ENCODE measurements around the gene IL17RE. TPM values are rescaled to one million over a fixed set of nuclear protein-coding genes. Genes with fewer than 3 reads are reported as not detected.

The IL17RE gene
- total and polyA plus RNA-seq, 5 donors from 2014 or later: 0.31 to 4.3 (median 0.33) TPM; not detected in 1

DNA sequence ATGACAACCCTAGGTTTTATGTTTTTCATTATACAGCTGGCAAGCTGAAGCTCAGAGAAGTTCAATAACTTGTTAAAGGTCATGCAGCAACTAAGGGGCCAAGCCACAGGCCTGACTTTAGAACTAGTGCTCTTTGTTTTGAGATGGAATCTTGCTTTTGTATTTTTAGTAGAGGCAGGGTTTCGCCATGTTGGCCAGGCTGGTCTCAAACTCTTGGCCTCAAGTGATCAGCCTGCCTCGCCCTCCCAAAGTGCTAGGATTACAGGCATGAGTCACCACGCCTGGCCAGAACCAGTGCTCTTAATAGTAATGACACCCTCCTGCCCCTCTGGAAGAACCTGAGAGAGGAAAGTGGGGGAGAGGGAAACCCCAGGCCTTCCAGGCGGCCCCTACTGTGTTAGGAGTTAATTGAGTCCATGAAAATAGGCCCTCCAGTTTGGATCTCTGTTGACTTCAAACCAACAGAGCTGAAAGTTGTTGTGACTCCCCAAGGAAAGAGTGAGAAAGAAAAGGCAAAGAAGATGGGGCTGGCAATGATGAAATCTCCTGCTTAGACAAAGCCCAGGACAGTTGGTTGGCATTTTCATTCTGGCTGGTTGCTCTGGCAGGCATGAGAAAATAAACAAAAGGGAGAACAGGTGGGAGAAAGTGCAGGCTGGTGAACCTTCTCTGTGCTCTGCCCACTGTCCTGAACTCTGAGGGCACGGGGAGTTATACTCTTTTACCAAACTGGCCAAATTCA lies 53.1 kb downstream of the IL17RE start:
- H3K4me3 Mint-ChIP-seq: peak overlapping the region in 1 of 4 donors; percentile 55
- H3K4me1 Mint-ChIP-seq: peaks cover 0 to 17% (median 8%) of the 10 kb centered on the region in 4 donors
- H3K36me3 Mint-ChIP-seq: peaks cover 2% of the 10 kb centered on the region
- H3K4me1 ChIP-seq (ENCODE audit: control insufficient read depth, insufficient read depth, low read length, poor library complexity, severe bottlenecking): peaks cover 12% of the 10 kb centered on the region
- no peak overlapping the region for H3K27ac ChIP-seq (ENCODE audit: insufficient read depth, low read length, poor library complexity, severe bottlenecking)
- no peaks in the 10 kb centered on the region for H3K36me3 ChIP-seq (ENCODE audit: control insufficient read depth, insufficient read depth, low read length)
- no peak for ATAC-seq (ENCODE audit: low read depth in 2 of 2)
- H3K27ac Mint-ChIP-seq: peak overlapping the region in 1 of 3 donors; percentile 55
- H3K4me3 ChIP-seq (ENCODE audit: low read depth, low read length): no peak overlapping the region
- no peaks in the 10 kb centered on the region for H3K27me3 Mint-ChIP-seq
- H3K9me3 Mint-ChIP-seq: no peaks in the 10 kb centered on the region
- DNase-seq: no peak
- no peaks in the 10 kb centered on the region for H3K9me3 ChIP-seq (ENCODE audit: control insufficient read depth in 2 of 2, low read length in 2 of 2)
- no peaks in the 10 kb centered on the region for H3K27me3 ChIP-seq (ENCODE audit: control insufficient read depth, insufficient read depth, low read length)

DNA sequence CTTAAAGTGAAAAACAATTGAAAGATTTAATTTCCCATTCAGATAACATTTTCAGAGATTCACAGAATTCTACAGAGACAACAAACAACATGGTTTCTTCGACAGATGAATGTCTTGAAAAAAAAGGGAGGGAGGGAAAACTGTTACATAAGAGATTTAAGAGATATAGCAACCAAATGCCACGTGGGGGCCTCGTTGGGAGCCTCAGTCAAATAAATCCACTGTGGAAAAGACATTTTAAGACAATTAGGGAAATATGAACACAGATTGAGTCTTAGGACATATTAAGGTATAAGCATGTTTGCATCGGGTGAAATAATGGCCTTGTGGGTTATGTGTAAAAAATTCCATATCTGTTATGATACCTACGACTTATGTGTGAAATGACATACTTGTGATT lies 54.6 kb downstream of the IL17RE start:
- ATAC-seq (ENCODE audit: low read depth in 2 of 2): no peak
- Mint-ChIP-seq H3K36me3 (peaks cover 8% of the 10 kb centered on the region), H3K9me3 (no peaks in the 10 kb centered on the region), H3K4me1 (peaks cover 0 to 6% (median 5%) of the 10 kb centered on the region in 4 donors), H3K27ac (peak overlapping the region in 1 of 3 donors; percentile 8), H3K27me3 (no peaks in the 10 kb centered on the region), H3K4me3 (no peak overlapping the region)
- Histone ChIP-seq H3K27ac (ENCODE audit: insufficient read depth, low read length, poor library complexity, severe bottlenecking) (no peak overlapping the region), H3K4me1 (ENCODE audit: control insufficient read depth, insufficient read depth, low read length, poor library complexity, severe bottlenecking) (no peaks in the 10 kb centered on the region), H3K4me3 (ENCODE audit: low read depth, low read length) (no peak overlapping the region), H3K9me3 (ENCODE audit: control insufficient read depth in 2 of 2, low read length in 2 of 2) (no peaks in the 10 kb centered on the region), H3K27me3 (ENCODE audit: control insufficient read depth, insufficient read depth, low read length) (no peaks in the 10 kb centered on the region), H3K36me3 (ENCODE audit: control insufficient read depth, insufficient read depth, low read length) (peaks cover 3% of the 10 kb centered on the region)
- DNase-seq: no peak

DNA sequence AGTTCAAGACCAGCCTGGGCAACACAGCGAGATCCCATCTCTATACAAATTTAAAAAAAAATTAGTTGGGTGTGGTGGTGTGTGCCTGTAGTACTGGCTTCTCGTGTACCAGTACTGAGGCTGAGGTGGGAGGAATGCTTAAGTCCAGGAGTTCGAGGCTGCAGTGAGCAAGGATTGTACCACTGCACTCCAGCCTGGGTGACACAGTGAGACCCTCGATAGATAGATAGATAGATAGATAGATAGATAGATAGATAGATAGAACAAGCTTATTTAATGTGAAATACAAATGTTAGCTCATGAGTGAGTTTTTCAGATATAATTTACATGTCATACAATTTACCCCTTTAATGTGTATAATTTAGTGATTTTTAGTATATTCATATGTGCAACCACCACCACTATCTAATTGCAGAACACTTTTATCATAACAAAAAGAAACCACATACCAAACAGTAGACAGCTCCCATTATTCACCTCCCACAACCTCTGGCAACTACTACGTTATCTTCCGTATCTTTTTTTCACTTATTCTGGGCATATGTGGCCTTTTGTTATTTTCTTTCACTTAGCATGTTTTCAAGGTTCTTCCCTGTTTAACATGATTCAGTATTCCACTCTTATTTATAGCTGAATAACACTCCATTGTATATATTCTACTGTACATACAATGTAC lies 62.7 kb downstream of the IL17RE start:
- Mint-ChIP-seq H3K9me3 (peaks cover 0 to 1% (median 0%) of the 10 kb centered on the region in 7 donors), H3K36me3 (peaks cover 45% of the 10 kb centered on the region), H3K27me3 (no peaks in the 10 kb centered on the region), H3K4me3 (no peak overlapping the region), H3K27ac (no peak overlapping the region), H3K4me1 (no peaks in the 10 kb centered on the region)
- DNase-seq (no peak), ATAC-seq (ENCODE audit: low read depth in 2 of 2) (no peak)
- H3K4me1 ChIP-seq (ENCODE audit: control insufficient read depth, insufficient read depth, low read length, poor library complexity, severe bottlenecking): no peaks in the 10 kb centered on the region
- peaks cover 52% of the 10 kb centered on the region for H3K36me3 ChIP-seq (ENCODE audit: control insufficient read depth, insufficient read depth, low read length)
- H3K4me3 ChIP-seq (ENCODE audit: low read depth, low read length): no peak overlapping the region
- no peak overlapping the region for H3K27ac ChIP-seq (ENCODE audit: insufficient read depth, low read length, poor library complexity, severe bottlenecking)
- H3K27me3 ChIP-seq (ENCODE audit: control insufficient read depth, insufficient read depth, low read length): no peaks in the 10 kb centered on the region
- H3K9me3 ChIP-seq (ENCODE audit: control insufficient read depth in 2 of 2, low read length in 2 of 2): no peaks in the 10 kb centered on the region

Other genes with a start within 250 kb of the IL17RE start
- gene CPNE9, start 199.0 kb upstream of the IL17RE start, total RNA-seq: not detected
- gene CPNE9, start 199.0 kb upstream of the IL17RE start, polyA plus RNA-seq: not detected
- gene BRPF1, start 171.1 kb upstream of the IL17RE start, total RNA-seq: 41.2 TPM
- 10 to 100 TPM in 2 of 4 donors, 1 to 10 TPM in 2; 6.7 to 12.1 (median 9.2) TPM for gene BRPF1, start 171.1 kb upstream of the IL17RE start, polyA plus RNA-seq
- gene OGG1, start 152.9 kb upstream of the IL17RE start, total RNA-seq: 26.3 TPM
- gene OGG1, start 152.9 kb upstream of the IL17RE start, polyA plus RNA-seq: 10 to 100 TPM; 21.8 to 30.2 (median 26.7) TPM
- gene CAMK1, start 132.9 kb upstream of the IL17RE start, total RNA-seq: 4.9 TPM
- gene CAMK1, start 132.9 kb upstream of the IL17RE start, polyA plus RNA-seq: 10 to 100 TPM in 1 of 4 donors, 1 to 10 TPM in 3; 4.5 to 13.7 (median 7.7) TPM
- gene TADA3, start 110.4 kb upstream of the IL17RE start, total RNA-seq: 44.7 TPM
- 10 to 100 TPM; 50.2 to 69.0 (median 60.5) TPM for gene TADA3, start 110.4 kb upstream of the IL17RE start, polyA plus RNA-seq
- gene ARPC4, start 109.8 kb upstream of the IL17RE start, total RNA-seq: 203 TPM
- gene ARPC4, start 109.8 kb upstream of the IL17RE start, polyA plus RNA-seq: 100 to 1,000 TPM; 294 to 384 (median 336) TPM
- gene TTLL3, start 92.6 kb upstream of the IL17RE start, total RNA-seq: 89.9 TPM
- gene TTLL3, start 92.6 kb upstream of the IL17RE start, polyA plus RNA-seq: 1 to 10 TPM; 2.3 to 3.8 (median 3.1) TPM
- 21.1 TPM for gene RPUSD3, start 58.8 kb upstream of the IL17RE start, total RNA-seq
- 10 to 100 TPM; 59.7 to 72.3 (median 66.8) TPM for gene RPUSD3, start 58.8 kb upstream of the IL17RE start, polyA plus RNA-seq
- not detected for gene CIDEC, start 22.6 kb upstream of the IL17RE start, total RNA-seq
- gene CIDEC, start 22.6 kb upstream of the IL17RE start, polyA plus RNA-seq: not detected
- gene JAGN1, start 12.2 kb upstream of the IL17RE start, total RNA-seq: 17.7 TPM
- gene JAGN1, start 12.2 kb upstream of the IL17RE start, polyA plus RNA-seq: 10 to 100 TPM; 52.6 to 70.8 (median 58.3) TPM
- 1.1 TPM for gene IL17RC, start 14.2 kb downstream of the IL17RE start, total RNA-seq
- gene IL17RC, start 14.2 kb downstream of the IL17RE start, polyA plus RNA-seq: 1 to 10 TPM; 5.6 to 9.5 (median 7.5) TPM
- gene CRELD1, start 31.0 kb downstream of the IL17RE start, total RNA-seq: 24.6 TPM
- gene CRELD1, start 31.0 kb downstream of the IL17RE start, polyA plus RNA-seq: 10 to 100 TPM; 20.5 to 26.5 (median 23.9) TPM
- 4.7 TPM for gene PRRT3, start 49.6 kb downstream of the IL17RE start, total RNA-seq
- 1 to 10 TPM; 3.0 to 4.3 (median 4.2) TPM for gene PRRT3, start 49.6 kb downstream of the IL17RE start, polyA plus RNA-seq
- gene EMC3, start 84.0 kb downstream of the IL17RE start, total RNA-seq: 57.2 TPM
- gene EMC3, start 84.0 kb downstream of the IL17RE start, polyA plus RNA-seq: 10 to 100 TPM; 56.9 to 88.2 (median 74.4) TPM
- gene FANCD2, start 123.6 kb downstream of the IL17RE start, total RNA-seq: 18.5 TPM
- gene FANCD2, start 123.6 kb downstream of the IL17RE start, polyA plus RNA-seq: 10 to 100 TPM in 2 of 4 donors, 1 to 10 TPM in 2; 4.5 to 62.8 (median 8.3) TPM
- gene FANCD2OS, start 205.4 kb downstream of the IL17RE start, total RNA-seq: not detected
- not detected for gene FANCD2OS, start 205.4 kb downstream of the IL17RE start, polyA plus RNA-seq
- gene BRK1, start 212.8 kb downstream of the IL17RE start, total RNA-seq: 61.9 TPM
- 100 to 1,000 TPM; 229 to 275 (median 252) TPM for gene BRK1, start 212.8 kb downstream of the IL17RE start, polyA plus RNA-seq
- gene VHL, start 238.9 kb downstream of the IL17RE start, total RNA-seq: 76.6 TPM
- 10 to 100 TPM in 3 of 4 donors, 1 to 10 TPM in 1; 5.9 to 17.3 (median 12.1) TPM for gene VHL, start 238.9 kb downstream of the IL17RE start, polyA plus RNA-seq